HG02588 (cell line): ENCODE results near the gene PCGF3.
"Not testable (repeated sequence)": the region's sequence is repeated elsewhere in the genome, so short reads cannot be mapped to it uniquely, and the experiment has no call there.

ENCODE experiments used
- ATAC-seq: cut with Tn5 transposase; IDR thresholded peaks from one replicate; pipeline ENCODE4 v1.9.1; 2021; ENCODE audit warnings: mild to moderate bottlenecking, moderate library complexity; ENCODE audit not compliant: unreplicated experiment

Gene PCGF3

DNA sequence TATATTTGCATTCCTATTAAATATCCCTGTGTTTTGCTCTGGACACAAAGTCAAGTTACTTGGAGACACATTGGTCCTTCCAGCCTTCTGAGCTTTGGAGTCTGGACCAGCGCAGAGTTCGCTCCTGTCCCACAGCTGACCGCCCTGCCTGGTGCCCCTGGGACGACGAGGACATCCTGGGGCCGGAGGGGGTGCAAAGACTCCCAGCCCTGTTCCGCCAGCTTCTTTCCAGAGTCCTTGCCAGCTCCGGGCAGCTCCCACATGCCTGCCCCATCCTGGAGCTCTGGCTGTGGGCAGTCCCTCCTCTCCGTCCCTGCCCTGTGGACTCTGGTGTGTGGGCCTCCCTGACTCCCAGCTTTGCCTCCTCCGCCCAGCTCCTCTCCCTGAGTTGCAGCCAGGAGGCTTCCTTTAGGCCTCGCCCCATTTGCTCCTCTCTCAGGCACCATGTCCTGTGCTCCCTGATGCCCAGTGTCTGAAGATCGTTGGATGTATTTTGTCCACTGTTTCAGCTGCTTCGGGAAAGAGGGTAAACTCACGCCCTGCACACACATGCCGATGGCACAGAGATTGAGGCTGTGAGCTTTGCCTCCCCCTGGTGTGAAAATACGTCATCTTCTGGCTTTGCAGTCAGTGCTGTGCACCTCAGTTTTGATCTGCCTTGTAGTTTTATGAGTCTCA, 4.9 kb upstream of the PCGF3 start:
- ATAC-seq: no peak

- no peak for ATAC-seq
These were observed 3.0 kb upstream of the PCGF3 start for GRCh38 chr4:702618-703048.

GRCh38 chr4:703336-704197, 2.1 kb upstream of the PCGF3 start:
- no peak for ATAC-seq

GRCh38 chr4:704198-704891, 1.3 kb upstream of the PCGF3 start:
- ATAC-seq: no peak

GRCh38 chr4:704971-705277, 708 bp upstream of the PCGF3 start:
- no peak for ATAC-seq

GRCh38 chr4:706083-706633, 526 bp downstream of the PCGF3 start:
- ATAC-seq: not testable (repeated sequence)

GRCh38 chr4:706834-707598, 1.4 kb downstream of the PCGF3 start:
- ATAC-seq: no peak

- ATAC-seq: no peak
These were observed 2.4 kb downstream of the PCGF3 start for GRCh38 chr4:707929-708630.

GRCh38 chr4:708631-708933, 3.0 kb downstream of the PCGF3 start:
- no peak for ATAC-seq

DNA sequence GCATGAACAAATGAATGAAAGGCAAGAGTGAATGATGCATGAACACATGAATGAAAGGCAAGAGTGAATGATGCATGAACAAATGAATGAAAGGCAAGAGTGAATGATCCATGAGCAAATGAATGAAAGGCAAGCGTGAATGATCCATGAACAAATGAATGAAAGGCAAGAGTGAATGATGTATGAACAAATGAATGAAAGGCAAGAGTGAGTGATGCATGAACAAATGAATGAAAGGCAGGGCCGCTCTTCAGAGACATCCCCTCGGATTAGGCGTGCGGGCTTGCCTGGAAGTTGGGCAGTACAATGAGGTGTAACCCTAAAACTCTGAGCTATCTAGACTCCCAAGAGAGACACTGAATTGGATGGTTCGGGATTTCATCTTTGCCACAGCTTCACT, 3.7 kb downstream of the PCGF3 start:
- no peak for ATAC-seq

GRCh38 chr4:710116-710515, 4.5 kb downstream of the PCGF3 start:
- ATAC-seq: no peak

DNA sequence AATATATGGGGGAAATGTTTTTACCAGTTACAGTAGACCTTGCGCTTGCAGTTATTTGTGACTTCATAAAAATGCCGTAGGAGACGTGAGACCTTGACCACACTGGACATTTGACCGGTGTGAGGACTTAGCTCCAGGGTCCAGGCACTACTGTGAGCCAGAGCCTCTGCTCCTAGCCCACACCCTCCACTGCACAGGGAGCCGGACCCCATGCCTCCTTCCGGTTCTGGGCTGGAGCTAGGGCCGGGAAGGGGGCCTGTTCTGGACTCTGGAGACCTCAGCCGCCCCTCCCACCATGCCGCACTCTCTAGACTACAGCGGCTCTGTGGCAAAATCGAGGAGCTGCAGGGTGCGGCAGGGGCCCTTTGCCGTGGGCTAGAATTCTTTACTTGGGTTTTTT, 5.3 kb downstream of the PCGF3 start:
- no peak for ATAC-seq

GRCh38 chr4:712093-712492, 6.5 kb downstream of the PCGF3 start:
- no peak for ATAC-seq

DNA sequence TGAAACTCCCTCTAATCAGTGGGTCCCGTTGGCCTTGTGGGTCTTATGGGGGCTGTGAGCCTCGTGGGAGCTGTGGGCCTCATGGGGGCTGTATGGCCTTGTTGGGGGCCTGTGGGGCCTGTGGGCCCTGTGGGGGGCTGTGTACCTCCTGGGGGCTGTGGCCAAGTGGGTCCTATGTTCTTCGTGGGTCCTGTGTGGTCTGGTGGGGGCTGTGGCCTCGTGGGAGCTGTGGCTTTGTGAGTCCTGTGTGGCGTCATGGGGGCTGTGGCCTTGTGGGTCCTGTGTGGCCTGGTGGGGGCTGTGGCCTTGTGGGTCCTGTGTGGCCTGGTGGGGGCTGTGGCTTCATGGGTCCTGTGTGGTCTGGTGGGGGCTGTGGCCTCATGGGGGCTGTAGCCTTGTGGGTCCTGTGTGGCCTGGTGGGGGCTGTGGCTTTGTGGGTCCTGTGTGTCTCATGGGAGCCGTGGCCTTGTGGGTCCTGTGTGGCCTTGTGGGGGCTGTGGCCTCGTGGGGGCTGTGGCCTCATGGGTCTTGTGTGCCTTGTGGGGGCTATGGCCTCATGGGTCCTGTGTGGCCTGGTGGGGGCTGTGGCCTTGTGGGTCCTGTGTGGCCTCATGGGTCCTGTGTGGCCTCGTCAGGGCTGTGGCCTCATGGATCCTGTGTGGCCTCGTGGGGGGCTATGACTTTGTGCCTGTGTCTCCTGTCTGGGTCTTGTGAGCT, 7.4 kb downstream of the PCGF3 start:
- ATAC-seq: no peak

GRCh38 chr4:714087-714486, 8.5 kb downstream of the PCGF3 start:
- ATAC-seq: no peak

GRCh38 chr4:717601-718320, 12.1 kb downstream of the PCGF3 start:
- ATAC-seq: no peak

- no peak for ATAC-seq
These were observed 12.8 kb downstream of the PCGF3 start for GRCh38 chr4:718460-718859.

GRCh38 chr4:720111-720860, 14.7 kb downstream of the PCGF3 start:
- ATAC-seq: no peak
